HG03457 (cell line): ENCODE measurements around the gene SYNGAP1.
"Not testable (repeated sequence)": the region's sequence is repeated elsewhere in the genome, so short reads cannot be mapped to it uniquely, and the experiment has no call there.

ENCODE experiments used
- ATAC-seq: cut with Tn5 transposase; IDR thresholded peaks from one replicate; pipeline ENCODE4 v1.9.1; 2021; ENCODE audit warnings: moderate number of reproducible peaks; ENCODE audit not compliant: unreplicated experiment

Gene SYNGAP1

GRCh38 chr6:33399881-33400280 is 20.0 kb upstream of the SYNGAP1 start:
- ATAC-seq = not testable (repeated sequence)

- ATAC-seq = no peak
These were observed 15.0 kb upstream of the SYNGAP1 start for GRCh38 chr6:33404884-33405283.

DNA sequence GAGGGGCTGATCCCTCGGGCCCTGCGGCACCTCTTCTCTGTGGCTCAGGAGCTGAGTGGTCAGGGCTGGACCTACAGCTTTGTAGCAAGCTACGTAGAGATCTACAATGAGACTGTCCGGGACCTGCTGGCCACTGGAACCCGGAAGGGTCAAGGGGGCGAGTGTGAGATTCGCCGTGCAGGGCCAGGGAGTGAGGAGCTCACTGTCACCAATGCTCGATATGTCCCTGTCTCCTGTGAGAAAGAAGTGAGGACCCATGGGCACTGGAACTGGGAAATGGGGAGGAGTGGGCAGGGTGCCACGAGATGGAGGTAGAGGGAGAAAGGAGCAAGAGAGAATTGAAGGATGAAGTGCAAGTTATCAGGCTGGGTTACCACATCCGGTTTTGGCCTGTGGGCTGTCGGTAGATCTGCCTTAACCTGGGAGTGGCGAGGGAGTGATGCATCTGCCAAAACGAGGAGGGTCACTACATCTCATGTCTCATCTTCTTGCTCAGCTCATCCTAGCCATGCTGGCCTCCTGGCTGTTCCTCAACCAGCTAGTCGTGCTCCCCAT is 14.4 kb upstream of the SYNGAP1 start:
- no peak for ATAC-seq

GRCh38 chr6:33406126-33406525 is 13.7 kb upstream of the SYNGAP1 start:
- ATAC-seq = no peak

DNA sequence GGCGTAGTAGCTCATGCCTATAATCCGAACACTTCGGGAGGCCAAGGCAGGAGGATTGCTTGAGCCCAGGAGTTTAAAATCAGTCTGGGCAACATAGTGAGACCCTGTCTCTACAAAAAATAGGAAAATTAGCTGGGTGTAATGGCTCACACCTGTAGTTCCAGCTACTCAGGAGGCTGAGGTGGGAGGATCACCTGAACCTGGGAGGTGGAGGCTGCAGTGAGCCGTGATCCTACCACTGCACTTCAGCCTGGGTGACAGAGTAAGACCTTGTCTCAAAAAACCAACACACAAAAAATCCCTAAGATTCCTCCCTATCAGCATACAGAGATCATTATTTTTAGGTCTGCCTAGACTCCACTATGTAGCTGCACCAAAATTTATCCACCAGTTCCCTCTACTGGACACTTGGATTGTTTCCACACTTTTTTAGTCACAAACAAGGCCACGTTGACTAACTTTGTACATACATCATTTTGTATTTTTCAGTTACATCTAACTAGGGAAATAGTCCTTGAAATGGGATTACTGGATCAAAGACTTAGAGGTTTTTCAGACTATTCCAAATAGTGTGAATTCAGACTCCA is 12.6 kb upstream of the SYNGAP1 start:
- ATAC-seq = no peak

GRCh38 chr6:33410050-33410710 is 9.7 kb upstream of the SYNGAP1 start:
- peak; percentile 66 for ATAC-seq

GRCh38 chr6:33410711-33411631 is 8.9 kb upstream of the SYNGAP1 start, which contains the start of gene PHF1:
Gene PHF1 (plus strand): TSS chr6:33411014. CDS start chr6:33412264, 1,250 bp downstream.
- peak; percentile 31 for ATAC-seq

GRCh38 chr6:33411632-33412005 is 8.2 kb upstream of the SYNGAP1 start:
- no peak for ATAC-seq

DNA sequence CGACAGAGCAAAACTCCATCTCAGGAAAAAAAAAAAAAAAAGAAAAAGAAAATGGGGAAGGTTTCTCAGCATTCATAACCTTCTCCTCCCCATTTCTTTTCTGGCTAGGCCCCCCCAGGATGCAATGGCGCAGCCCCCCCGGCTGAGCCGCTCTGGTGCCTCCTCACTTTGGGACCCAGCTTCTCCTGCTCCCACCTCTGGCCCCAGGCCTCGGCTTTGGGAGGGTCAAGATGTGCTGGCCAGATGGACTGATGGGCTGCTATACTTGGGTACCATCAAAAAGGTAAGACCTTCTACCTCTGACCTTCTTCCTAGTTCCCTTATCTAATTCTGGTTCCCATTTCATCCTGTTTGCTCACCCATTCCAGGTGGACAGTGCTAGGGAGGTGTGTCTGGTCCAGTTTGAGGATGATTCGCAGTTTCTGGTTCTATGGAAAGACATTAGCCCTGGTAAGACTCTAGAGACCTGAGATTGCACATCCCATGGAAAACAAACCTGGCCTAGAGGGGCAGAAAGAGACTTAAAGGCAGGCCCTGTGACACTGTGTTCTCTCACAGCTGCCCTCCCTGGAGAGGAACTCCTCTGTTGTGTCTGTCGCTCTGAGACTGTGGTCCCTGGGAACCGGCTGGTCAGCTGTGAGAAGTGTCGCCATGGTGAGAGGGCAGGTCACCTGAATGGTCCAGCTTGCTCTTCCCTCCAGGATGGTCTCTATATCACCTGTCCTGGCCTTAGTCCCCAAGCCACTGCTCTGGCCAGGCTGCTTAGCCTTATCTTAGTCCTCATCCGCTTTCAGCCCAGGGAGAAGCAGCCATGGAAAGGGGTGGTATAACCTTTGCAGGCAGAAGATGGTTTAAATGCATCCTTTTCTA is 7.5 kb upstream of the SYNGAP1 start:
- no peak for ATAC-seq

- ATAC-seq = no peak
These were observed 6.4 kb upstream of the SYNGAP1 start for GRCh38 chr6:33413241-33414120.

DNA sequence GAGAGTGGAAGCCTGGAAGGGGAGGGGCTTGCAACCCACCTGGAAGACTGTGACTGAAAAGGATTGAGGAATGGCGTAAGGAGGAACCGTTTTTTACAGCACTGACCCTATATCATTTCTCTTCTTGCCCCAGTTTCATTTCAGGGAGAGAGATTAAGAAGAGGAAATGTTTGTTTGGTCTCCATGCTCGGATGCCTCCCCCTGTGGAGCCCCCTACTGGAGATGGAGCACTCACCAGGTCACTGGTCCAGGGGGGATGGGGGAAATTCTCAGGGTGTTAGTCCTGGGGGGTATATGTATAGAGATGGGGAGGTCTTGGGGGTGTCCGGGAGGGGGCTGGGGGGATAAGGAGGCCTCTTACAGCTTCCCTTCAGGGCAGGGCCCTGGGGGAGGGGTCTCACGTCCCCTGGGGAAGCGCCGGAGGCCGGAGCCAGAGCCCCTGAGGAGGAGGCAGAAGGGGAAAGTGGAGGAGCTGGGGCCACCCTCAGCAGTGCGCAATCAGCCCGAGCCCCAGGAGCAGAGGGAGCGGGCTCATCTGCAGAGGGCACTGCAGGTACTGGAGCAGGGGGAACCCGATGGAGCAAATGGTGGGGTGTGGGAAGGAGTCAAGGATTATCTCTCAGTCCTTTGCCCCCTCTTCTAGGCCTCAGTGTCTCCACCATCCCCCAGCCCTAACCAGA is 5.1 kb upstream of the SYNGAP1 start:
- no peak for ATAC-seq

GRCh38 chr6:33415831-33416230 is 4.0 kb upstream of the SYNGAP1 start:
- no peak for ATAC-seq

DNA sequence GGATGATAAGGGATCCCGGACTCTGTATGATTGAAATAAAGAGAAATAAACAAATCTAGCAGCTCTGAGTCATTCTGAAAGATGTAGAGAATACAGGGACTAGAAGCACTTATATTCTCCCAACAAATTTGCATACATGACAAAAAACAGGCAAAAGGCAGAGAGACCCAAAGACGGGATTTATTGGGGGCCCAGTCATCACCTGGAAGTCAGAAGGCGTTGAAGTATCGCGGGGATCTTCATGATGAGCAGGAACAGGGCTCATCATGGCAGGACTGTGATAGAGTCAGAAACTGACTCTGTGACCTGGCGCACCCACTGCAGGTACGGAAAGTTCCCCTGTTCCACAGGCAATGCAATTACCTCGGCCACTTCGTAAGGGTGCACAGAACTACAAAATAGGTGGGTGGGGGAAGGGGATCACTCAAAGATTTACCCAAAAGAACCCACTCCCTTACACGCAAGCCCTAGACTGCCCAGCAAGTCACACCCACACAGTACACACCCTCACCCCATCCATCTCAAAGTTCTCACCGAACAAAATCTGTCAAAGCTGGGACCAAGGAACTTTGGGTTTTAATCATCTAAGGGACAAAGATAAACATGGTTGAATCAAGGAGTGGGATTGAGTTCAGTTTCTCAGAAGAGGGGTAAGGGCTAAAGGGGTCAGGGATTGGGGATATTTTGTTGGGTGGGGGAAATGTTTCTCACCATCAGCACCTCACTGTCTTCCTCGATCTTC is 3.3 kb upstream of the SYNGAP1 start:
- ATAC-seq = no peak

GRCh38 chr6:33417128-33417902 is 2.5 kb upstream of the SYNGAP1 start:
- no peak for ATAC-seq

DNA sequence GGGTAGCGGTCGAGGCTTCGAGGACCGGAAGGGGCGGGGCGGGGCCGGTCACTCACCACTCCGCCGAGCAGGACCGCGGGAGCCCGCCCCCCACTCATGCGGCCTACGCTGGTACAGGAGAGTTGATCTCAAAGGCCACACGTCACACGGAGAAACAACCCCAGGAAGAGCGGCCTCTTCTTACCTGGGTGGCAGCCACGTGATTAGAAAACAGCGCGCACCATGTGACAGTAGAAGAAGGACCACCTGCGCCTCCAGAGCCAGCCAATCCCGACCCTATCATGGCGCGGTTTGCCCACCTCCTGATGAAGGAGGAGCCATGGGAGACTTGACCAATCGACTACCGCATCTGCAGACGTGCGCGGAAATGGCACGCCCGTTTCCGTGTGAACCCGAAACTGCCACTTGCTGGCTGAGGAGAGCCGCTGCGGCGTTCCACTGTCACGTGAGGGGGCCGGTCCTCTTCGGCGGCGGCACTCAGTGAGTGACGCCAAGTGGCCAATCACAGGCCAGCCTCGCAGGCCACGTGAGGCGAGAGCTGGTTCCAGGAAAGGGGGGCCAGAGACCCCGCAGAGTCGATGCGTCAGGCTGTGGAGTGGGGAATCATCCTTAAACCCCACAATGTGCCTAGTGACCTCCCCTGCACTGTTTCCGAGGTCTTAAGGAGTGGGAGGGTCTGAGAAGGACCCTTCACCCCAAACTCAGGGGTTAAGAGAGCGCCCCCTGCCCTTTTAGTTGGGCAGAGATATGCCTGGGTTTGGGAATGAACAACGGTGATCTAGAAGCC is 1.8 kb upstream of the SYNGAP1 start, which contains the start of gene CUTA:
Gene CUTA, minus strand, starts transcription at position 205 of the 787 bp plus-strand sequence. Its CDS starts 107 bp downstream, at position 98.
- peak; percentile 66 for ATAC-seq

- ATAC-seq = no peak
These were observed 1.1 kb upstream of the SYNGAP1 start for GRCh38 chr6:33418690-33419291.
